ENCODE results near the gene COPE. TPM values are rescaled to one million over a fixed set of nuclear protein-coding genes. Genes with fewer than 3 reads are reported as not detected.

Gene COPE
- total RNA-seq, 1 experiment from 2014 or later: 221 TPM

GRCh38 chr19:18901491-18901890 is 17.7 kb downstream of the COPE start:
- POLR2A ChIA-PET (ENCODE audit: unreplicated experiment): no interaction called here
- Histone ChIP-seq H3K9me2 (ENCODE audit: insufficient read depth) (no peaks in the 10 kb centered on the region), H3K27me3 (ENCODE audit: insufficient read depth, low read depth) (no peaks in the 10 kb centered on the region), H4K20me1 (ENCODE audit: insufficient read depth) (peaks cover 22% of the 10 kb centered on the region), H3K36me3 (ENCODE audit: low read depth) (peaks cover 27% of the 10 kb centered on the region), H3K4me3 (no peak overlapping the region), H3K4me1 (replicated peaks; ENCODE audit: insufficient read depth) (no peaks in the 10 kb centered on the region), H3K9me3 (ENCODE audit: insufficient read depth, low read depth) (no peaks in the 10 kb centered on the region), H3K27ac (no peak overlapping the region), H3K79me2 (ENCODE audit: low read depth) (no peaks in the 10 kb centered on the region), H3F3A (ENCODE audit: insufficient read depth, low read depth) (peaks cover 37% of the 10 kb centered on the region), H3K4me2 (no peak overlapping the region), H2AFZ (no peak overlapping the region)
- TSS peak; percentile 16 for BruUV-seq (replicated peaks)
- intact Hi-C loops (cut with micrococcal nuclease; ENCODE audit: unreplicated experiment): no loop called here
- no peak for DNase-seq
- no peak for TF ChIP-seq CTCF (conservative IDR thresholded peaks at IDR 0.05)
- TF ChIP-seq EZH2 (IDR thresholded peaks at IDR 0.05; ENCODE audit: low read depth): no peak
- CTCF ChIA-PET: interaction anchor here (0.6 kb wide), 1 partner anchor 13 kb away, joined by 8 read pairs; no protein-coding TSS in a partner anchor

- H3K79me2 ChIP-seq (ENCODE audit: low read depth): no peaks in the 10 kb centered on the region
- no peaks in the 10 kb centered on the region for H3K27me3 ChIP-seq (ENCODE audit: insufficient read depth, low read depth)
- H3F3A ChIP-seq (ENCODE audit: insufficient read depth, low read depth): peaks cover 37% of the 10 kb centered on the region
- no peaks in the 10 kb centered on the region for H3K9me2 ChIP-seq (ENCODE audit: insufficient read depth)
- BruUV-seq (replicated peaks): no TSS peak
- peaks cover 20% of the 10 kb centered on the region for H4K20me1 ChIP-seq (ENCODE audit: insufficient read depth)
- no peaks in the 10 kb centered on the region for H3K9me3 ChIP-seq (ENCODE audit: insufficient read depth, low read depth)
- H3K4me2 ChIP-seq: no peak overlapping the region
- peaks cover 27% of the 10 kb centered on the region for H3K36me3 ChIP-seq (ENCODE audit: low read depth)
- DNase-seq: peak in 1 of 2 experiments; percentile 55
- TF ChIP-seq CTCF (conservative IDR thresholded peaks at IDR 0.05) (no peak), EZH2 (IDR thresholded peaks at IDR 0.05; ENCODE audit: low read depth) (no peak)
- CTCF ChIA-PET: no interaction called here
- H3K27ac ChIP-seq: no peak overlapping the region
- H3K4me1 ChIP-seq (replicated peaks; ENCODE audit: insufficient read depth): no peaks in the 10 kb centered on the region
- no peak overlapping the region for H3K4me3 ChIP-seq
- POLR2A ChIA-PET (ENCODE audit: unreplicated experiment): no interaction called here
- H2AFZ ChIP-seq: no peak overlapping the region
- intact Hi-C loops (cut with micrococcal nuclease; ENCODE audit: unreplicated experiment): no loop called here
Observed at GRCh38 chr19:18900700-18901481, 18.3 kb downstream of the COPE start.

- DNase-seq: no peak
- ChIA-PET CTCF (no interaction called here), POLR2A (ENCODE audit: unreplicated experiment) (no interaction called here)
- Histone ChIP-seq H3K4me1 (replicated peaks; ENCODE audit: insufficient read depth) (no peaks in the 10 kb centered on the region), H3F3A (ENCODE audit: insufficient read depth, low read depth) (peaks cover 37% of the 10 kb centered on the region), H3K9me2 (ENCODE audit: insufficient read depth) (no peaks in the 10 kb centered on the region), H4K20me1 (ENCODE audit: insufficient read depth) (peaks cover 13% of the 10 kb centered on the region), H3K4me2 (no peak overlapping the region), H3K27me3 (ENCODE audit: insufficient read depth, low read depth) (no peaks in the 10 kb centered on the region), H2AFZ (no peak overlapping the region), H3K4me3 (no peak overlapping the region), H3K79me2 (ENCODE audit: low read depth) (no peaks in the 10 kb centered on the region), H3K36me3 (ENCODE audit: low read depth) (peaks cover 21% of the 10 kb centered on the region), H3K27ac (no peak overlapping the region), H3K9me3 (ENCODE audit: insufficient read depth, low read depth) (no peaks in the 10 kb centered on the region)
- intact Hi-C loops (cut with micrococcal nuclease; ENCODE audit: unreplicated experiment): no loop called here
- TF ChIP-seq EZH2 (IDR thresholded peaks at IDR 0.05; ENCODE audit: low read depth): no peak
- no peak for TF ChIP-seq CTCF (conservative IDR thresholded peaks at IDR 0.05)
- no TSS peak for BruUV-seq (replicated peaks)
Observed at GRCh38 chr19:18899624-18900560, 19.3 kb downstream of the COPE start.

Measured in PC-9 (cell line).